H1 (cell line): Measurements from ENCODE around the gene ASXL1. TPM values are rescaled to one million over a fixed set of nuclear protein-coding genes. Genes with fewer than 3 reads are reported as not detected.

ENCODE experiments used
- CEBPB ChIP-seq: IDR thresholded peaks from 2 replicates; pipeline ENCODE4 v1.6.1; 2012; ENCODE audit warnings: low read depth, low read length
- CHD1 ChIP-seq: IDR thresholded peaks from 2 replicates; pipeline ENCODE4 v1.6.1; 2012; ENCODE audit warnings: low read depth, low read length, improper control_type of control experiment
- MAX ChIP-seq: IDR thresholded peaks from 2 replicates; pipeline ENCODE4 v1.6.1; 2012; ENCODE audit warnings: inconsistent platforms
- polyA plus RNA-seq, 7 experiments: library from polyadenylated mRNA; depleted of rRNA in 3 of 7; stranded (reverse) in 5 of 7; unstranded in 2 of 7; fragments of >200 nt in 5 of 7; fragments of 200-250 nt in 2 of 7; gene quantifications; 1 replicate in 5 of 7; 2 replicates in 1 of 7; 4 replicates in 1 of 7; pipeline versions ENCODE4 v1.2.1 to v1.2.3, GENCODE V29; 2011 to 2013; ENCODE audit warnings: missing spikeins in 2 of 7, mixed read lengths in 2 of 7
- total RNA-seq: library from RNA; stranded (reverse); fragmentation: NEBNext Ultra II Directional; extraction: Animal tissue kit (Norgen Biotek cat#: 25700); gene quantifications from 2 replicates; pipeline ENCODE4 v1.2.1, GENCODE V29; 2021

ASXL1 gene
- total and polyA plus RNA-seq, 2 of the 8 experiments (the other 6 are each of a cell fraction or from before 2014, with no cell fraction given) = 10.6 to 26.5 TPM

- TF ChIP-seq CHD1 = no peak
- no peak for TF ChIP-seq MAX
- TF ChIP-seq CEBPB = no peak
Observed at GRCh38 chr20:32332614-32333013, 25.5 kb upstream of the ASXL1 start (continued).
